Tibial nerve (tissue), 4 donors: ENCODE results near the gene SLC47A1. TPM values are rescaled to one million over a fixed set of nuclear protein-coding genes. Genes with fewer than 3 reads are reported as not detected.

Source experiments
- DNase-seq, 2 donors: peaks; one replicate each; pipeline ENCODE4 v3.0.0-alpha.2; 2019; ENCODE audit warnings: low spot score in 2 of 2
- H3K27ac ChIP-seq, 4 donors: fragments of 200-600 bp; sonication (generic) in 3 of 4; one replicate each; pipeline ENCODE4 v1.5.1; 2017 to 2019; ENCODE audit warnings: mild to moderate bottlenecking in 1 of 4
- H3K27me3 ChIP-seq, 2 donors: fragments of 200-600 bp; sonication (generic) in 1 of 2; one replicate each; pipeline versions ENCODE4 v1.5.1 to v1.6.0; 2017 to 2019
- H3K36me3 ChIP-seq, 3 donors: fragments of 200-600 bp; sonication (generic); one replicate each; pipeline ENCODE4 v1.5.1; 2018 to 2019
- H3K4me1 ChIP-seq, 4 donors: fragments of 200-600 bp; sonication (generic) in 3 of 4; one replicate each; pipeline ENCODE4 v1.5.1; 2017 to 2019
- H3K4me3 ChIP-seq, 4 donors: fragments of 200-600 bp; sonication (generic) in 3 of 4; one replicate each; pipeline ENCODE4 v1.5.1; 2017 to 2019; ENCODE audit warnings: mild to moderate bottlenecking in 1 of 4, moderate library complexity in 1 of 4
- H3K9me3 ChIP-seq, 4 donors: fragments of 200-600 bp; sonication (generic) in 3 of 4; one replicate each; pipeline ENCODE4 v1.5.1; 2017 to 2019
- EP300 ChIP-seq, 2 donors: sonication (generic); formaldehyde crosslinking; IDR thresholded peaks; one replicate each; pipeline ENCODE4 v1.6.1; 2017; ENCODE audit warnings: antibody characterized with exemption in 2 of 2, mild to moderate bottlenecking in 1 of 2
- POLR2A ChIP-seq, 2 donors: fragments of 450-650 bp; IDR thresholded peaks; one replicate each; pipeline ENCODE4 v1.6.1; 2017; ENCODE audit warnings: antibody characterized with exemption in 2 of 2, mild to moderate bottlenecking in 2 of 2, moderate library complexity in 2 of 2
- WGBS, 2 donors: methylation state at CpG; one replicate each; pipeline ENCODE4 v1.1.5; 2018; 5-methylcytosine and 5-hydroxymethylcytosine counted together
- total RNA-seq, 4 donors: library from RNA; depleted of rRNA; stranded (reverse); fragments of >200 nt; gene quantifications; one replicate each; pipeline ENCODE4 v1.1.0, GENCODE V29; 2016
- TF ChIP-seq, protein P1 (sequence below), 5 experiments: fragments of 200-600 bp in 3 of 5; fragments of 450-650 bp in 2 of 5; sonication (generic) in 3 of 5; IDR thresholded peaks; one replicate each; pipeline ENCODE4 v1.5.1; 2016 to 2019; ENCODE audit warnings: antibody characterized with exemption in 5 of 5, mild to moderate bottlenecking in 3 of 5, moderate library complexity in 2 of 5

Gene SLC47A1
- total RNA-seq, 4 donors from 2014 or later = 11.1 to 31.4 (median 19.5) TPM

DNA sequence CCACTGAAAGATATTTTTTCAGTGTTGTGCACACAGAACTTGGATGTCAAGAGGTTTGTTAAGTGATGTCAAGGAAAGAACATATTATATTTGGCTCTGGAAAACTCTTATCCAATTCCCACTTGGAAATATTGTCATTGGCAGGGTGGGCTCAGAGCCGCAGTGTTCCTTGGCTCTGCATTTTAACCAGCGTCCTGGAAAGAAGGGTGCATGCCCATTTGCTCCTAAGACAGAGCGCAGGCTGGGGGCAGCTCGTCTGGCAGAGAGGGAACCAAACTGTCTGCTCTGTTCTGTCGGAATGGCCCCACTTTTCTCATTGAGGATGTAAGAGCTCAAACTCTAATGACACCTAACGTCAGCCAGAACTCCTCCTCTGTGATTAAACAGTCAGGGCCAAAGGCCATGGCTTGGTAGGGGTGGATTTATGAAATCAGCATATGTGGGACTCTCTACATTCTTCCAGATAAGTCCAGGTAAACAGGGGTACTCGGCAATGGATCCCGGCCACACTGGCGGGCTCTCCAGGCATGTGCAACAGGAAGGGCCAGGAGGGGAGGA is 18.0 kb downstream of the SLC47A1 start:
- no peak overlapping the region for H3K27ac ChIP-seq
- no peak overlapping the region for H3K4me3 ChIP-seq
- 83 to 84% methylated on average over 9 of the region's 9 CpGs for WGBS, 2 donors
- DNase-seq = no peak
- H3K36me3 ChIP-seq = no peaks in the 10 kb centered on the region
- peaks cover 0 to 3% (median 3%) of the 10 kb centered on the region in 4 donors for H3K4me1 ChIP-seq
- no peaks in the 10 kb centered on the region for H3K27me3 ChIP-seq
- no peaks in the 10 kb centered on the region for H3K9me3 ChIP-seq
- TF ChIP-seq, protein P1, sequence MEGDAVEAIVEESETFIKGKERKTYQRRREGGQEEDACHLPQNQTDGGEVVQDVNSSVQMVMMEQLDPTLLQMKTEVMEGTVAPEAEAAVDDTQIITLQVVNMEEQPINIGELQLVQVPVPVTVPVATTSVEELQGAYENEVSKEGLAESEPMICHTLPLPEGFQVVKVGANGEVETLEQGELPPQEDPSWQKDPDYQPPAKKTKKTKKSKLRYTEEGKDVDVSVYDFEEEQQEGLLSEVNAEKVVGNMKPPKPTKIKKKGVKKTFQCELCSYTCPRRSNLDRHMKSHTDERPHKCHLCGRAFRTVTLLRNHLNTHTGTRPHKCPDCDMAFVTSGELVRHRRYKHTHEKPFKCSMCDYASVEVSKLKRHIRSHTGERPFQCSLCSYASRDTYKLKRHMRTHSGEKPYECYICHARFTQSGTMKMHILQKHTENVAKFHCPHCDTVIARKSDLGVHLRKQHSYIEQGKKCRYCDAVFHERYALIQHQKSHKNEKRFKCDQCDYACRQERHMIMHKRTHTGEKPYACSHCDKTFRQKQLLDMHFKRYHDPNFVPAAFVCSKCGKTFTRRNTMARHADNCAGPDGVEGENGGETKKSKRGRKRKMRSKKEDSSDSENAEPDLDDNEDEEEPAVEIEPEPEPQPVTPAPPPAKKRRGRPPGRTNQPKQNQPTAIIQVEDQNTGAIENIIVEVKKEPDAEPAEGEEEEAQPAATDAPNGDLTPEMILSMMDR (IDR thresholded peaks at IDR 0.05) = no peak
- TF ChIP-seq POLR2A (IDR thresholded peaks at IDR 0.05) (no peak), EP300 (IDR thresholded peaks at IDR 0.05) (no peak)

DNA sequence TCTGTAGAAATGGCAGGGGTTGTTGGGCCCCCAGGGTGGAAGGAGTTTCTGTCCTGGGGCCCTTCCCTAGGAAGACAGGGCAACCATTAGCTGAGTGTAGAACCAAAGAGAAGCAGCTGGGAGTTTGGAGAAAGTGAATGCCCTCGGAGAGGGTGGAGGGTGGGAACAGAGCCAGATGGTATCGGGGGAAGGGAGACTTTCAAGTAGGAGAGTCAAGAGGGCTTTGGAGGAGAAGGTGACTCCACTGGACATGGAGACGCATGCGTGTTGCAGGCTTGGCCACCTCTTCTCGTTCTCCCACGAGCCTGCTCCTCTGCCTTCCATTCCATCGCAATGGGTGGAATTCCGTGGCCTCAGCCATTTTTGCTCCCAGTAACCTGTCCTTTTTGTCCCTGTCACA is 19.4 kb downstream of the SLC47A1 start:
- Histone ChIP-seq H3K27ac (no peak overlapping the region), H3K36me3 (no peaks in the 10 kb centered on the region), H3K4me1 (no peaks in the 10 kb centered on the region), H3K4me3 (no peak overlapping the region), H3K9me3 (peaks cover 0 to 2% (median under 1%) of the 10 kb centered on the region in 4 donors), H3K27me3 (no peaks in the 10 kb centered on the region)
- 88 to 94% methylated on average over 8 of the region's 8 CpGs for WGBS, 2 donors
- DNase-seq = no peak
- TF ChIP-seq EP300 (IDR thresholded peaks at IDR 0.05) = no peak
- TF ChIP-seq, protein P1 (IDR thresholded peaks at IDR 0.05) = no peak
- TF ChIP-seq POLR2A (IDR thresholded peaks at IDR 0.05) = no peak

DNA sequence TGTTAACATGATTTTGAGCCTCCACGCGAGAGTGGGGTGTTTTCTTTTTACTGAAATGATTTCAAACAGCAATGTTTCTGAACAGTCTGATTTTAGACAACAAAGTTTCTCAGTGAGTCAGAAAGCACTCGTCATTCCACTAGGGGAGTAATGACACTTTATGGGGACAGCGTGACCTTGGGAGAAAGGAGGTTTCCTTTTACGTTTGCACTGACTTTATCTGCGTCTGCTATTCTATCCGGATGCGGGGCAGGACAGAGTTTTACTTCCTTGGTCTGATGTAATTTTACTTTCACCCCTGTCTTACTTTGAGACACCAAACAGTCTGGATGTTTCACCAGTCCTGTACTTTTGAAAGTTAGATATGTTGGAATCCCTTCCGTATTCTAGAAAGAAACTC is 20.7 kb downstream of the SLC47A1 start:
- peaks cover 0 to 10% (median 2%) of the 10 kb centered on the region in 4 donors for H3K9me3 ChIP-seq
- peak overlapping the region in 1 of 4 donors; percentile 9 for H3K27ac ChIP-seq
- DNase-seq = no peak

DNA sequence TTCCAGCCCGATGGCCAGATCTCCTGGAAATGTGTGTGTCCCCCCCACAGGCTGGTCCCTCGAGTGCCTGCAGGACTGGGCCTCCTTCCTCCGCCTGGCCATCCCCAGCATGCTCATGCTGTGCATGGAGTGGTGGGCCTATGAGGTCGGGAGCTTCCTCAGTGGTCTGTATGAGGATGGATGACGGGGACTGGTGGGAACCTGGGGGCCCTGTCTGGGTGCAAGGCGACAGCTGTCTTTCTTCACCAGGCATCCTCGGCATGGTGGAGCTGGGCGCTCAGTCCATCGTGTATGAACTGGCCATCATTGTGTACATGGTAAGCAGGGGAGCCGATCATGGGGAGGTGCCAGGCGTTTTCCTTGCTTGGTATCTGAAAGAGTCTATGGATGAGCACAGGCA is 22.1 kb downstream of the SLC47A1 start:
- no peak for DNase-seq
- H3K4me1 ChIP-seq = no peaks in the 10 kb centered on the region
- TF ChIP-seq, protein P1 (IDR thresholded peaks at IDR 0.05) = no peak
- no peak for TF ChIP-seq EP300 (IDR thresholded peaks at IDR 0.05)
- TF ChIP-seq POLR2A (IDR thresholded peaks at IDR 0.05) = no peak
- H3K4me3 ChIP-seq = no peak overlapping the region
- no peaks in the 10 kb centered on the region for H3K27me3 ChIP-seq
- no peak overlapping the region for H3K27ac ChIP-seq
- WGBS, 2 donors = 93 to 97% methylated on average over 11 of the region's 11 CpGs
- H3K36me3 ChIP-seq = no peaks in the 10 kb centered on the region
- H3K9me3 ChIP-seq = peaks cover 0 to 10% (median 2%) of the 10 kb centered on the region in 4 donors

More for the DNA sequence above, 20.7 kb downstream of the SLC47A1 start:
- Histone ChIP-seq H3K4me1 (no peaks in the 10 kb centered on the region), H3K27me3 (no peaks in the 10 kb centered on the region), H3K4me3 (no peak overlapping the region), H3K36me3 (no peaks in the 10 kb centered on the region)
- TF ChIP-seq, protein P1 (IDR thresholded peaks at IDR 0.05) = no peak
- TF ChIP-seq EP300 (IDR thresholded peaks at IDR 0.05) = peak in 1 of 2 donors; percentile 14
- WGBS, 2 donors = 50 to 52% methylated on average over 9 of the region's 9 CpGs

DNA sequence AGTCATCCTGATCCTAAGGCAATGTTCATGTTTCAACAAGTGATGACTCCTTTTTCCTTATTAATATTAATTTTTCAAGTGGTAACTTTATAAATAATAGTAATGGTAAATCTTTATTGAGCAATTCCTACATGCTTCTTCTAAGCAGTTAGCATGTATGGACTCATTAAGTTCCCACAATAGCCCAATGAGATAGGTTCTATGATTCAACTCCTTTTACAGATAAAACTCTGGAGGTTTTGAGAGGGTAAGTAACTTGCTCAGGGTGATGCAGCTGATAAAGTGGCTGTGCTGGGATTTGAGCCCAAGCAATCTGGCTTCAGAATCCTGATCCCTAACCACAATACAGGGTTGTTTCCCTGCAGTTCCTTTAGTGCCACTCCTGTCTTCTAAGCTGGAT is 25.3 kb downstream of the SLC47A1 start:
- no peak for DNase-seq
- Histone ChIP-seq H3K4me3 (no peak overlapping the region), H3K27ac (no peak overlapping the region), H3K4me1 (no peaks in the 10 kb centered on the region), H3K27me3 (no peaks in the 10 kb centered on the region), H3K36me3 (no peaks in the 10 kb centered on the region), H3K9me3 (peaks cover 0 to 10% (median 2%) of the 10 kb centered on the region in 4 donors)
- TF ChIP-seq EP300 (IDR thresholded peaks at IDR 0.05) (no peak), POLR2A (IDR thresholded peaks at IDR 0.05) (no peak)
- TF ChIP-seq, protein P1 (IDR thresholded peaks at IDR 0.05) = no peak
